ENCODE data around the gene PCCA.
A peak's percentile ranks its signal among the peaks of the same experiment; 100 is the strongest.
"Not testable (repeated sequence)": the region's sequence is repeated elsewhere in the genome, so short reads cannot be mapped to it uniquely, and the experiment has no call there.

The PCCA gene, protein sequence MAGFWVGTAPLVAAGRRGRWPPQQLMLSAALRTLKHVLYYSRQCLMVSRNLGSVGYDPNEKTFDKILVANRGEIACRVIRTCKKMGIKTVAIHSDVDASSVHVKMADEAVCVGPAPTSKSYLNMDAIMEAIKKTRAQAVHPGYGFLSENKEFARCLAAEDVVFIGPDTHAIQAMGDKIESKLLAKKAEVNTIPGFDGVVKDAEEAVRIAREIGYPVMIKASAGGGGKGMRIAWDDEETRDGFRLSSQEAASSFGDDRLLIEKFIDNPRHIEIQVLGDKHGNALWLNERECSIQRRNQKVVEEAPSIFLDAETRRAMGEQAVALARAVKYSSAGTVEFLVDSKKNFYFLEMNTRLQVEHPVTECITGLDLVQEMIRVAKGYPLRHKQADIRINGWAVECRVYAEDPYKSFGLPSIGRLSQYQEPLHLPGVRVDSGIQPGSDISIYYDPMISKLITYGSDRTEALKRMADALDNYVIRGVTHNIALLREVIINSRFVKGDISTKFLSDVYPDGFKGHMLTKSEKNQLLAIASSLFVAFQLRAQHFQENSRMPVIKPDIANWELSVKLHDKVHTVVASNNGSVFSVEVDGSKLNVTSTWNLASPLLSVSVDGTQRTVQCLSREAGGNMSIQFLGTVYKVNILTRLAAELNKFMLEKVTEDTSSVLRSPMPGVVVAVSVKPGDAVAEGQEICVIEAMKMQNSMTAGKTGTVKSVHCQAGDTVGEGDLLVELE

DNA sequence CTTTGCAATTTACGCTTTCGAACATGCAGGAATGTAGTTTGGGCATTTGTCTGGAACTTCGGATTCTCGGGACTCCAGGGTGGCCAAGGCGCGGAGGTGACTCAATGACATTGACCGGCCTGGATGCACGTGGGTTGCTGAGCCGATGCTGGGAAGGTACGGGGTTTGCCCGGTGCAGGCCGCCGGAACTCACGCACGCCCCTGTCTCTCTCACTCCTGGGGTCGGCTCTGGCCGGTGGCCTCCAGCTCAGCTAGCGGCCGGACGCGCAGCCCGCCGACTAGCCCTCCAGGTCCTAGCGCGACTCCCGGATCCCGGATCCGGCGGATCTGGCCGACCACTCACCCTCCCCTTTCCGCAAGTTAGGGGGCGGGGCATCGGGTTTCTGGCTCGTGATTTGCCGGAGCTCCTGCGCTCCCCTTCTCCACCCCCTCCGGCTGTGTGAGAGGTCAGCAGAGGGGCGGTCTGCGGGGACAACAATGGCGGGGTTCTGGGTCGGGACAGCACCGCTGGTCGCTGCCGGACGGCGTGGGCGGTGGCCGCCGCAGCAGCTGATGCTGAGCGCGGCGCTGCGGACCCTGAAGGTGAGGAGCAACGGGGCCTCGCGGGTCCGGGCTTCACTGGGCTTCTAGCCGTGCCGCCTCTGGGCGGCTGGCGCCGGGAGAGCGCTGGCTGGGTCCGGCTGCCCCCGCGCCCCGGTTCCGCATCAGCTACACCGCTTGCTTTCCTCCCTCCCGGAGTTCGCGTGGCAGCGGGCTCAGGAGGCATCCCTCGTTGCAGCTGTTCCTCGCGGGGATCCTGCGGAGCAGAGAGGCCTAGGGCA lies at the start of gene PCCA:
PCCA (plus strand) TSS at position 450 of the 821 bp plus-strand sequence; CDS start at position 478, 28 bp downstream.
- DNase-seq: peak; percentile 85 to 88

DNA sequence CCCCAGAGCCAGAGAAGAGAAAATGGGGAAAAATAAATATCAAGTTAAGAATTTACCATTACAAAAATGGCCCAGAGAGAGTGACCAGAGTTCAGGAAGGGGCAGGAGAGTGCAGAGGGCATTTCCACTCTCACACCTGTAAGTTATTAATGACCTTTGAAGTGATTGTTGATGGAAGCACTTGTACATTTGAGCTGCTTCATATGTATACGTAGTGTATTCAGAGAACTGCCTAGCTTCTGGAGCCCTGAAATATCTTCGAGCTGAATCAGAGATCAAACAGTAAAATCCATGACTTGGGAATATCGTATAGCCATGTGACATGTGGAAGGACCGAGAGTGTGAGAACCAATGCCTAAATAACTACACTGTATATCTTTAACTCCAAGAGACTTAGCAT lies 49.2 kb upstream of the PCCA start:
- DNase-seq: no peak

DNA sequence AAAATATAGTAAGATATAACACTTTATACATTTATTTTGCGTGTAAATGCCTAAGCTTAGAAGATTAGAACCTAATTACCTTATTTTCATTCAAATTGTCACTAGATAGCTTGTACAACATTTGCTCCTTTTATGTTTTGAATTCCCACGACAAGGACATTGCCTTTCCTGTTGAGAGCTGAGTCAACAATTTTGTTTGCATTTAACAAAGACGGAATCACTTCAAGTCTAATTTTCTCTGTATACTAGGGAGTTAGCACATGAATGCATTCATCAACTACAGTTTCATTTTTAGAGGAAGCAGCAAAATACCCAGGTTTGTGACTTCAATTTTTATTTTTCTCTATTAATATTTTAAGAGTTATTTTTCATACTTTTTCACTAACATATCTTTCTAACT lies 48.7 kb upstream of the PCCA start:
- DNase-seq: no peak

DNA sequence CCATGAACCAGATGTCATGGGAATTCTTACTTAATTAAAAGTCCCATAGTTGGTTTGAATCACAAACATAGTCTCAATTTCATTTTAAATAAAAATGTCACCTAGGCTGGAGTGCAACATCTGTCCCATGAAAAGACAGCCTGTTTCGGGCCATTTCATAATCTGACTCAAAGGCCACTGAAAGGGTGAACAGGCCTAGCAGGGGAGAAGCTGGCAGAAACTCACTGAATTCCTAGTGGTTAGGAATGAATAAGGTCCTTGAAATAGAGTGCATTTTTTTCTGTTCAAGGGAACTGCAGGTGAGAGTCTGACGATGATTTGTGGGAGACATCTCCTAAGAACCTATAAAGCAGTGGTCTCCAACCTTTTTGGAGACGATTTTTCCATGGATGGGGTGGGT lies 44.0 kb upstream of the PCCA start:
- DNase-seq: peak in 1 of 2 experiments; percentile 48

DNA sequence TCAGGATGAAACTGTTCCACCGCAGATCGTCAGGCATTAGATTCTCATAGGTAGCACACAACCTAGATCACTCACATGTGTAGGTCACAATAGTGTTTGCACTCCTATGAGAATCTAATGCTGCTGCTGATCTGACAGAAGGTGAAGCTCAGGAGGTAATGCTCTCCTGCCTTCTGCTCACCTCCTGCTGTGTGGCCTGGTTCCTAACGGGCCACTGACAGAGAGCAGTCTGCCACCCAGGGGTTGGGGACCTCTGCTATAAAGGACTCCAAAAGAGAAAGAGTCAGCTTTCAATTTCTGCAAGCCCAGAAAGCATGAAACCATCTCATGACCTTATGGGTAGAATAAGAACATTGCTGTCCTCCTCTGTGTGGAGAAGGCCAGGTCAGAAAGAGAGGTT lies 43.5 kb upstream of the PCCA start:
- peak in 1 of 2 experiments; percentile 14 for DNase-seq

DNA sequence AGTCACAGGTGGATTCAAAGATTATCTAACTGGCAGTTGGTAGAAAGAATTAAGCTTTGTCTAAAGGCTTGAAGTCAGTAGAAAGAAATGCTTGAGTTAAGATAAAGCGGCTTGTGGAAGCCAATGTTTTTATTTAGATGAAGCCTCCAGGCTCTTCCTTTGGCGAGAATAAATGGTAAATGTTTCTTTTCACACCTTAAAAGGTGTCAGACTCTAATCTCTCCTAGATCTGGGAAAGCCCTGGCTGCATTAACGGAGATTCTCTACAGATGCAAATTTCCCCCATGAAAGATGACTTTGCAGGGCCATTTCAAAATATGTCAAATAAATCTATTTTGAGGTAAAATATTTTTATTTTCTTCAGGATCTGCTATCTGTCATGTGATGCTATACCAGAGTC lies 37.8 kb upstream of the PCCA start:
- no peak for DNase-seq

DNA sequence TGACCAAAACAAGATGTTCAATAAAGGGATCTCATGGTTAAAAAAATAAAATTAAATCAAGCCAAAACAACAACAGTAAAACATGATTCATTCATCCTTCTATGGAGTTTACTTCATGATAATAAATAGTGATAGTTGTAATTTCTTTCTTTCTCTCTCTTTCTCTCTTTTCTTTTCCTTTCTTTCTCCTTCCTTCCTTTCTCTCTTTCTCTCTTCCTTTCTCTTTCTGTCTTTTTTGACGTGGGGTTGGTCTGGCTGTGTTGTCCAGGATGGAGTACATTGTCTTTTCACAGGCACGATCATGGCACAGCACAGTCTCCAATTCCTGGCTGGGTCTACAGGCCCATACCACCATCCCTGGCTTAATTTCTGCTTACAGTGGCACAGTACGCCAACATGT lies 29.1 kb upstream of the PCCA start:
- DNase-seq: no peak

DNA sequence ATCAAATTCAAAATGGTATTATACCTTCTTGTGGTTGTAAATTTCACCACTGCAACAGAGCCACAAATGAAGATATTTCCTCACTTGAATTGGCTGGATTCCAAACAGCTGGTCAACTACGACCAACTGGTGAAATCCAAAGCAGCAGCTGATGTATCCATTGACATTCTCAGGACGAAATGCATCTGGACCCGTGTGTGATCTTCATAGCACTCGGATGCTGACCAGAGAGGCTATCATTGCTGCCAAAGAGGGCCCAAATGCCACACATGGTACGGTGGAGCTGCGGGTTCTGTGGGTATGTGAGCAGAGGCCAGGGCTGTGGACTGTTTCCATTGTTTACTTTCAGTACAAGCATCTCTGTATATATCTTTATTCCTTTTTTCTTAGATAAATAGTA lies 25.6 kb upstream of the PCCA start:
- DNase-seq: no peak

DNA sequence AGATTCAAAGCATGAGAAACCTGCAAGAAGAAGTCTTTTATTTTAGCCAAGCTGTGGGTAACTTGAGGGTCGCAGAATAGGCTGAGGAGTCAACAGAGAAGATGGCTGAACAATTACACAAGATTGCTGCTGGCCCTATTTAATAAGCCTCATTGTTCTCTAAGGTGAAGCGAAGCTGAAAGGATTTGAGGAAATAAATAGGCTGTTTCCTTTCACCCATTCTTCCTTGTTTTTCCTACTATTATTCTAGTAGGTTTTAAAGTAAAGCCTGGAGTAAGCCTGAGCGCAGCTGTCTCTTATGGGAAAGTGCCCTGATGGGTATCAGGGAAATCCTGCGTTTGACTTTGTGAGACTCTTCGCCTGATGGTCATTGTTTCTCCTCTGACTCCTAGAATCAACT lies 25.0 kb upstream of the PCCA start:
- DNase-seq: no peak

DNA sequence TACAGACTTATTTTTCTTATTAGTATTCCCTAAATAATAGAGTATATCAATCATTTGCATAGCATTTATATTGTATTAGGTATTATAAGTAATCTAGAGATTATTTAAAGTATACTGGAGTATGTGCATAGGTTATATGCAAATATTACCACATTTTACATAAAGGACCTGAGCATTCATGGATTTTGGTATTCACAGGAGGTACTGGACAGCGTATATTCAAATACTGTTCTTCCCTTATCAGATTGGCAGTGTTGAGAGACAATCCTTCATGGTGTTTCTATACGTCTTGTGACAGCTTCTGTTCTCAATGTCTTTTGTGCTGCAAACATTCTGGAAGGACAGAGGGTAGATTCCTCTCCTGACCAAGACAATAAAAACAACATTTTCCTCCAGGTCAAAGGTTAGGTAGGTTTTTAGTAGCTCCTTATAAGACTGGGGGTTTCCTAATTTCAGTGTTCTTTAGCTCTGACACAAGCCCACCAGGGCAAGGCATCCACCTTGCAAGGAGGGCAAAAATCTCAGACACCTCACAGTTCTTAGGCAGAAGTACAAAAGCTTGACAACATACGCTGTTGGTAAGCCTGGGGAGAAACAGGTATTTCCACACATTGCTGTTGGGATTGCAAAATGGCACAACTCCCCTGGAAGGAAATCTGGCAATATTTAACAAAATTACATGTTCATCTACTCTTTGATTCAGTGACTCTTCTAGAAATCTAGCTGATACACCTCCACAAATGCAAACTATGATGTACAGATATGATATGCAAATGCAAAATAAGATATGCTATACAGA lies 20.6 kb upstream of the PCCA start:
- no peak for DNase-seq

DNA sequence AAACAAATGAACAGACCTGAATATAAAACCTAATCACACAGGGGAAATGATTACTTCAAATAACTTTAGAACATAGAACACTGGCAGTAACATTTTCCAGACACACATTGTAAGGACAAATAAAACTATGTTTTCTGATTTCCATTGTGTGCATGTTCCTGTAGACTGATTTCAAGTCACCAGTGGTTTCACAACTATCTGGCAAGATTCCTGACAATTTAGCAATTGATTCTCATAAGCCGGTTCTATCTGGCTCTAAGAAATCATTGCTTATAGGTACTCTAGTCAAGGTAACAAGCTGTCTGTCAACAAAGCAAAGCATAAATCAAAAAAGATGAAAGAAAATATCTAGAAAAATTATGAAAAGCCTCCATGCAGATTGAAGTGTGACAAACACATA lies 19.6 kb upstream of the PCCA start:
- DNase-seq: no peak

DNA sequence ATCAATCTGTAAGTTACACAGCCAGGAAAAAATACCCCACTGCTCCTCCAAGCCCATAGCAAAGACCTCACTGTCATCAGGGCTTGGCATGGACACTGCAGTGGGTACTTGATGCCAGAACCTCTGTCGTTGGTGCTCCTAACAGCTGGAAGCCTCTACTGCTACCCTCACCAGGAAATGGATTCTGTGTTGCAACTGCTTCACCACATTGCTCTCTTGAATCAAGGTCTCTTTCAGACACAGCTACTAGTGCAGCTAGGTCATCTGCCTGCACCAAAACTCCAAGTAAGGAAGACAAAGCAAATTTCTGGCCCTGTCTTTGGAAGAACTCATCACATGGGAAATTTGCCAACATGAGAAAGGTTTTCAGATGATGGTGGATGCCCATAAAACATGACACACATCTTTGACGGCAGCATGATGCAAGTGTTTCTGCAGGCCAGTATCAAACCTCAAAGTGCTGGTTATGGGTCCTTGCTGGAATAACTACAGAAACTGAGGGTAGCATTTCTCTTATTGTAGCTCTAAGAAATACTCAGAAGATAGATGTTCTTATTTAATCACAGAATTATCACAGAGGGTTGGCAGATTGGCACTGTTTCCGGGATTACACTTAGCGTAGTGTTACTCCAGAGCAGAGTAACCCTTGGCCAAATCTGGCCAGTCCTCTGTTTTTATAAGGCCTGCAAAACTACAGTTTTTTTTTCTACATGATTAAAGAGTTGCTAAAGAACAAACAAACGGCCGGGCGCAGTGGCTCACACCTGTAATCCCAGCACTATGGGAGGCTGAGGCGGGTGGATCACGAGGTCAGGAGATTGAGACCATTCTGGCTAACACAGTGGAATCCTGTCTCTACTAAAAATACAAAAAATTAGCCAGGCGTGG lies 12.9 kb upstream of the PCCA start:
- DNase-seq: no peak

DNA sequence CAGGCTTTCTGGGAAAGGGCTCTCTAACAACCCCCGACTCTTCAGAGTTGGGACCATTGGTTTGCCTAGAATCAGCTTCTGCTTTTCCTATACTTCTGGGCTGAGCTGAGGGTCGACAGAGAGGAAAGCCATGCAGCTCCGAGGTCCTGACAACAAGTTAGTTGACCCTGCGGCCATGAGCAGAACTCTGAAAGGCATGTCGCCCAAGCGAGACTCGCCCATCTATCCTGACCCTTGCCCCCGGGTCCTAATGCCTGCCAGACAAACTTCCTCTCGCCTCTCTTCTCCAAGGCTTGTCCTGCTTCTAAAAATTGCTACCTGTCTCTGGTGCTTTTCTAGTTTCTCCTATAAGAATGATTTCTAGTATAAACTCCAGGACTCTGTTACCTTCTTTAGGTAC lies 9.9 kb upstream of the PCCA start:
- not testable (repeated sequence) for DNase-seq

DNA sequence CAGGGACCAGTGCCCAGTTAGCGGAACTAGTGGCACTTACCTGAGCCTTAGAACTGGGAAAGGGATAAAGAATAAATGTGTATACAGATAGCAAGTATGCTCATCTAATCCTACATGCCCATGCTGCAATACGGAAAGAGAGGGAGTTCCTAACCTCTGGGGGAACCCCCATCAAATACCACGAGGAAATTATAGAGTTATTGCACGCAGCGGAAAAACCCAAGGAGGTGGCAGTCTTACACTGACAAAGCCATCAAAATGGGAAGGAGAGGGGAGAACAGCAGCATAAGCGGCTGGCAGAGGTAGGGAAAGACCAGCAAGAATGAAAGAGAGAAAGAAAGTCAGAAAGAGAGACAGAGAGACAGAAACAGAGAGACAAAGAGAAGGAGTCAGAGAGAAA lies 5.5 kb upstream of the PCCA start:
- not testable (repeated sequence) for DNase-seq

DNA sequence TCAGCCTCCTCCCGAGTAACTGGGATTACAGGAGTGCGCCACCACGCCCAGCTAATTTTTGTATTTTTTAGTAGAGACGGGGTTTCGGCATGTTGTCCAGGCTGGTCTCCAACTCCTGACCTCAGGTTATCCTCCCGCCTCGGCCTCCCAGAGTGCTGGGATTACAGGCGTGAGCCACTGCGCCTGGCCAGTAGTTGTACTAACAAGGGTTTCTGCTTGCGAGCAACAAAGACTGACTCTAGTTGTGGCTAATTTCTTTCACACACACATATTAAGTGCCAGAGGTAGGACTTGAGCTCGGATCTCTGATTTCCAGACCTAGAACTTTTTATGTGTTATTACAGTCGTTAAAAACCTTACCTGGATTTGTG lies 635 bp upstream of the PCCA start:
- no peak for DNase-seq

DNA sequence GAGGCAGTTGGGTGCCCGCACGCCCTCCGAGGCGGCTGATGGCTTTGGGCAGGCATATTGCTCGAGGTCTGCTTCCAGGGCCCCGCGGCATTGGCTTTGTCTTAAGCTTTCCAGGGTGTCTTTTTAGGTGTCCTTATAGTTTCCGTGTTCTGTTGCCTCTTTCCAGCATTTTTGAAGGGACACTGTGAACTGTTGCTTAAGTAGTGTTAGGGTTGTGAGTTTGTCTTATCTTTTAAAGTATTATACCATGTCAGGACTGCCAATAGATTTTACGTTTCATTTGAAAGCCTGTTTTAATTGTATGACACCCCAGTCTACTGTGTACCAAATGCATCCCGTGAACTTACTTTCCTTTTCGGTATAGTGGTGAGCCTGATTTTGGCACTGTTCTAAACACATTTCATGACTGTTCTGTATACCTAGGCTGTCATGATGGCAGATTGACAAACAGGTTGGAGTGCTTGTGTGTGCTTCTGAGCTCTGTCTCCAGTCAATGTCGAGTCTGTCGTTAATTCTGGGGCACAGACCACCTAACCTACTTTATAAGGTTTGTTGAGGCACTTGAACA lies 656 bp downstream of the PCCA start:
- peak in 1 of 2 experiments; percentile 27 for DNase-seq

DNA sequence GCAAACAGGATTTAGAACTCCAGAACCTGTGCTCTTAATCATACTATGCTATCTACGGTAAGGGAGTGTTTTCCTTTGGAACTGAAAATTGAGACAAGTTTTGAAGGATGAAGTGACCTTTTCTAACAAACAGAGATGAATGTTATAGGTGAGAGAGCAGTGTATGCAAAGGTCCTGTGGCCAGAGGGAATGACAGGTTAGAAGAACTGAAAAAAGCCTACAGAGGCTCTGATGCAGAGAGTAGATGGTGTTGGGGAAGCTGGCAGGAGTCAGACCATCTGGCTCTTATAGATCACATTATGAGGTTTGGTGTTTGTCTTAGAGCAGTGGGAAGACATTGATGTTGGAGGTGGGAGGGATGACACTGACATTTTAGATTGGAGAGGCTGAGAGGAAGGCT lies 2.0 kb downstream of the PCCA start:
- DNase-seq: no peak

DNA sequence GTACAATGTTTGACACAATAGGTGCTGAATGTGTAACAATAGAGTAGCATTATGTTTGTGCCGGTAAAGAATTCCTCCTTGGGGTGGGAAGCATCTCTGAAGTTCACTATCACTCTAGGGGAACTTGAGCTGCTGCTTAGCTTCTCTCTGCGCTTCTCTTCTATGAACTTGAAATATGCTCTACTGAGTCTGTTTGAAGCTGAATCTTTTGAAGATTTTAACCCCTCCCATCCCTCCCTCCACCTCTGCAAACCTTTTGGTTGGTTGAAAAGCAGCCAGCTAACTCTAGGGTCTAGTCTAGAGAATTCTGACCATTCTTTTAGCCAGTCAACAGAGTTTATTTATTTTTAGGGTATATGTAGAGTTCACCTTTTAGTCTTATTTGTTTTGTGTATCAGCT lies 2.5 kb downstream of the PCCA start:
- no peak for DNase-seq

DNA sequence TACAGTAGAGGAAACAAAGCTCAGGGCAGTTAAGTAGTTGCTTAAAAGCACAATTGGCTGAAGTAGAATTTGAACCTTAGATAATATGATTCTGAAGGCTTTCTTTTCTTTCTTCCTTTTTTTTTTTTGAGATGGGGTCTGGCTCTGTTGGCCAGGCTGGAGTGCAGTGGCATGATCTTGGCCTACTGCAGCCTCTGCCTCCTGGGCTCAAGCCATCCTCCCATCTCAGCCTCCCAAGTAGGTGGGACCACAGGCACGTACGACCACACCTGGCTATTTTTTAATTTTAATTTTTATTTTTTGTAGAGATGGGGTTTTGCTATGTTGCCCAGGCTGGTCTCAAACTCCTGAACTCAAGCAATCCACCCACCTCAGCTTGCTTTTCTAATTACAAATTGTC lies 3.4 kb downstream of the PCCA start:
- DNase-seq: not testable (repeated sequence)

DNA sequence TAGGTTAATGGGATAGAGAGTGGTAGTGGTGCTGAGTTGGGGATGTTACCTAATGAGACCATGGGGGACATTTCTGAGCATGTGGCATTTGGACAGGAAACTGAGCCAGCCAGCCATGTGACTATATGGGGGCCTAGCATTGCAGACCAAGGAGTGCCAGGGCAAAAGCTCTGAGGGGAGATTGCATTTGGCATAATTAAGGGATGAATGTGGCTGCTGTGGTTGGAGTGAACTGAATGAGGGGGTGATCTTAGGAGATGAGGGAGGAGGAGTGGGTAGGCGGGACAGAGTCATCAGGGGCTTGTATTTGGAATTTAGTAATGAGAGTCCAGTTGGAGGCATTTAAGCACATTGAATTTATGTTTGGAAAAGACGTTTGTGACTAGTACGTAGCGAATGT lies 6.6 kb downstream of the PCCA start:
- DNase-seq: no peak

DNA sequence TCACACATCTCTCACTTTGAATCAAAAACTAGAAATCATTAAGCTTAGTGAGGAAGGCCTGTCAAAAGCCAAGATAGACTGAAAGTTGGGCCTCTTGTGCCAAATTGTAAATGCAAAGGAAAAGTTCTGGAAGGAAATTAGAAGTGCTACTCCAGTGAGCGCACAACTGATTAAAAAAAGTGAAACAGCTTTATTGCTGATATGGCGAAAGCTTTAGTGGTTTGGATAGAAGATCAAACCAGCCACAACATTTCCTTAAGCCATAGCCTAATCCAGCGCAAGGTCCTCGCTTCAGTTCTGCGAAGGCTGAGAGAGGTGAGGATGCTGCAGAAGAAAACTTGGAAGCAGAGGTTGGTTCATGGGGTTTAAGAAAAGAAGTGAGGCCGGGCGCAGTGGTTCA lies 7.6 kb downstream of the PCCA start:
- no peak for DNase-seq

Data from NCI-H524 (cell line).